Activated T-cell treated with anti-CD3 and anti-CD28 coated beads, Interleukin-2, amount 50 U/mL, for 4 hours (primary cell): ENCODE results near the gene BBS2. TPM values are rescaled to one million over a fixed set of nuclear protein-coding genes. Genes with fewer than 3 reads are reported as not detected.

Experiments used
- ATAC-seq, 2 donors: fragments of 200-7000 bp; cut with Tn5 transposase; one replicate each; pipeline ENCODE4 v1.10.0; 2021
- DNase-seq: peaks from one replicate; pipeline ENCODE4 v3.0.0-alpha.2; 2020
- H3K27me3 Mint-ChIP-seq: one replicate; pipeline ENCODE4 v1.8.0; 2021; ENCODE audit warnings: low read depth, mixed read lengths
- H3K36me3 Mint-ChIP-seq: one replicate; pipeline ENCODE4 v1.8.0; 2022; ENCODE audit warnings: mixed read lengths; ENCODE audit not compliant: insufficient read depth
- H3K4me1 Mint-ChIP-seq: one replicate; pipeline ENCODE4 v1.8.0; 2021; ENCODE audit warnings: low read depth, mixed read lengths
- H3K4me3 Mint-ChIP-seq: one replicate; pipeline ENCODE4 v1.8.0; 2021; ENCODE audit warnings: mild to moderate bottlenecking, moderate library complexity, mixed read lengths
- H3K9me3 Mint-ChIP-seq: one replicate; pipeline ENCODE4 v1.8.0; 2021; ENCODE audit warnings: mixed read lengths
- total RNA-seq, 3 donors: library from RNA; stranded (reverse); gene quantifications; one replicate each; pipeline ENCODE4 v1.2.1, GENCODE V29; 2021

The BBS2 gene
- total RNA-seq, 3 donors from 2014 or later: 6.2 to 8.2 (median 8.0) TPM

- peaks cover 16% of the 10 kb centered on the region for H3K4me1 Mint-ChIP-seq
- H3K27me3 Mint-ChIP-seq: peaks cover 2% of the 10 kb centered on the region
- no peak for ATAC-seq
- no peaks in the 10 kb centered on the region for H3K9me3 Mint-ChIP-seq
- H3K36me3 Mint-ChIP-seq: no peaks in the 10 kb centered on the region
- no peak overlapping the region for H3K4me3 Mint-ChIP-seq
- DNase-seq: no peak
Measured at GRCh38 chr16:56547120-56547948, 27.5 kb upstream of the BBS2 start.

DNA sequence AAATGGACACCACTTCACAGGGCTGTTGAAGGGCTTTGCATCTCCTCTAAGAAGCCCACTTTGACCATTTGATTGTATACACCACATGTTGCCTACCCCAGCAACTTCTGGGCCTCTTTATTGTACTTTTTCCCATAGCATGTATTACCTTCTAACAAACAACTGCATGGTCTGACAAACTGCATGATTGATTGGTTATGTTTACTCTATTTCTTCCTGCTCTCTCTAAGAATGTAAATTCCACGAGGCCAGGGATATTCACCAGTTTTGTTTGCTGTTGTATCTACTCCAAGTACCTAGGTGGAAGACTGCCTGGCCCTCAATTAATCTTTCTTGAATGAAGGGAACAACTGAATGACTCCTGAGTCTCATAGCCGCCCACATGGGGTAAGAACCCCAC, 22.2 kb upstream of the BBS2 start:
- H3K9me3 Mint-ChIP-seq: no peaks in the 10 kb centered on the region
- H3K4me3 Mint-ChIP-seq: no peak overlapping the region
- ATAC-seq (no peak), DNase-seq (no peak)
- peaks cover 10% of the 10 kb centered on the region for H3K27me3 Mint-ChIP-seq
- H3K4me1 Mint-ChIP-seq: peaks cover 3% of the 10 kb centered on the region
- no peaks in the 10 kb centered on the region for H3K36me3 Mint-ChIP-seq

DNA sequence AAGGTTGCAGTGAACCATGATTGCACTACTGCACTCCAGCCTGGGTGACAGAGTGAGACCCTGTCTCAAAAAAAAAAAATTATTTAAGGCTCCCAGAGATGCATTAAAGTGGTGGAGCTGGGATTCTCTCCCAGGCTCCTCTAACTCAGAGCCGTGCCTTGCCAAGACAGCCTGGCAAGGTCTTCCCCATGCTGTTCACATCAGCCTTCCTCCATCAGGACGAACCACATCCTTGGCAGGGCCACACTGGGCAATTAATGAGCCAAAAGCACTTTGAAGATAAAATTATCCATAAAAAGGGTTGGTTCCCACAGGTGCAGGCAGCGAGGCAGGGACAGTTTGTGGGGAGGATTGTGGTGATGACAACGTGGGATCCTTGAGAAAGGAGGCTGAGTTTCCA, 19.8 kb upstream of the BBS2 start:
- Mint-ChIP-seq H3K9me3 (no peaks in the 10 kb centered on the region), H3K36me3 (no peaks in the 10 kb centered on the region), H3K4me3 (no peak overlapping the region), H3K4me1 (no peaks in the 10 kb centered on the region), H3K27me3 (peaks cover 20% of the 10 kb centered on the region)
- DNase-seq (no peak), ATAC-seq (no peak)

DNA sequence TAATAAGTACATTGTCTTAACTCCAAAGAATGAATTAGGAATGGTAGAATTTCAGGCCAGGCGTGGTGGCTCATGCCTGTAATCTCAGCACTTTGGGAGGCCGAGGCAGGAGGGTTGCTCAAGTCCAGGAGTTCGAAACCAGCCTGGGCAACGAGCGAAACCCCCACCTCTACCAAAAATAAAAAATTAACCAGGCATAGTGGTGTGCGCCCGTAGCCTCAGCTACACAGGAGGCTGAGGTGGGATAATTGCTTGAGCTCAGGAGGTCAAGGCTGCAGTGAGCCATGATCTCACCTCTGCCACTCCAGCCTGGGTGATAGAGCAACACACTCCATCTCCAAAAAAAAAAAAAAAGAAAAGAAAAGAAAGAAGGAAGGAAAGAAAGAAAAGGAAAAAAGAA, 18.5 kb upstream of the BBS2 start:
- Mint-ChIP-seq H3K27me3 (peaks cover 28% of the 10 kb centered on the region), H3K9me3 (no peaks in the 10 kb centered on the region), H3K4me3 (no peak overlapping the region), H3K4me1 (no peaks in the 10 kb centered on the region), H3K36me3 (no peaks in the 10 kb centered on the region)
- ATAC-seq: no peak
- no peak for DNase-seq

DNA sequence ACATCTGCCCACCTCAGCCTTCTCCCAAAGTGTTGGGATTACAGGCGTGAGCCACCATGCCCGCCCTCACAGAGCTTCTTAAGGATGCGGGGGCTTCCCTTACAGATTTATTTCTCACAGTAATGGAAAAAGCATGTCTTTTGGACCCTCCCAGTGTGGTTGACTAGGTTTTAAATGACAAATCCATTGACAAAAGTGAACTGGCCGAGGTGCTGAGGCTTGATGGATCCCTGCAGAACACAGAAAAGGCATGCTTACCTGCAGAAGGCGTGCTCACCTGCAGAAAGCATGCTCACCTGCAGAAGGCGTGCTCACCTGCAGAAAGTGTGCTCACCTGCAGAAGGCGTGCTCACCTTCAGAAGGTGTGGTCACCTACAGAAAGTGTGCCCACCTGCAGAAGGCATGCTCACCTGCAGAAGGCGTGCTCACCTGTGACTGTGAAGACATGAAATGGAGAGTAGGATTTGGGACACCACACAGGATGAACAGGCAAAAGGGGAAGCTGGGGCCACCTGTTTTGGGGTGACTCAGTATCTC, 15.1 kb upstream of the BBS2 start:
- DNase-seq: no peak
- no peaks in the 10 kb centered on the region for H3K36me3 Mint-ChIP-seq
- no peaks in the 10 kb centered on the region for H3K4me1 Mint-ChIP-seq

GRCh38 chr16:56532714-56533113, 12.9 kb upstream of the BBS2 start:
- Mint-ChIP-seq H3K4me3 (no peak overlapping the region), H3K9me3 (no peaks in the 10 kb centered on the region), H3K27me3 (peaks cover 25% of the 10 kb centered on the region), H3K36me3 (no peaks in the 10 kb centered on the region), H3K4me1 (no peaks in the 10 kb centered on the region)
- ATAC-seq: no peak
- no peak for DNase-seq

More for the DNA sequence above, 15.1 kb upstream of the BBS2 start:
- H3K27me3 Mint-ChIP-seq: peaks cover 25% of the 10 kb centered on the region
- no peak overlapping the region for H3K4me3 Mint-ChIP-seq
- ATAC-seq: no peak
- no peaks in the 10 kb centered on the region for H3K9me3 Mint-ChIP-seq

GRCh38 chr16:56530872-56531271, 11.0 kb upstream of the BBS2 start:
- H3K4me1 Mint-ChIP-seq: no peaks in the 10 kb centered on the region
- DNase-seq (no peak), ATAC-seq (no peak)
- H3K36me3 Mint-ChIP-seq: no peaks in the 10 kb centered on the region
- H3K4me3 Mint-ChIP-seq: no peak overlapping the region
- peaks cover 20% of the 10 kb centered on the region for H3K27me3 Mint-ChIP-seq
- no peaks in the 10 kb centered on the region for H3K9me3 Mint-ChIP-seq

DNA sequence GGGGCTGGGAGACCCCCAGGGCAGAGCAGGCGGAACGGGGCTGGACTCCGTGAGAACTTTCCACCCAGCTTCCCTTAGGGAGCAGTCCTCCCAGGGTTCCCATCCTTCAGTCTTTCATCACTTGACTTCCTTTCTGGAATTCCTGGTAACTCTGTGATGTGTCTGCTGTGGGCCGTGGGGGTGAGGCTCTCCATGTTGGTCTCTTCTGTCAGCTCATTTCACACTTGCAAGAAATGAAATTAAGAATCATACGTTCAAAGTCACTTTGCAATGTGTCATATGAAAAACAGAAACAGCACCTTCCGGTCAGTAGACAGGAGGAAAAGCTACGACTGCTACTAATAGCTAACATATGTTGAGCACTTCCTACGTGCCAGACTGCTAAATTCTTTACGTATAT, 5.4 kb upstream of the BBS2 start:
- Mint-ChIP-seq H3K4me3 (no peak overlapping the region), H3K4me1 (peaks cover 5% of the 10 kb centered on the region), H3K9me3 (no peaks in the 10 kb centered on the region), H3K36me3 (no peaks in the 10 kb centered on the region), H3K27me3 (peaks cover 4% of the 10 kb centered on the region)
- ATAC-seq: no peak
- no peak for DNase-seq

DNA sequence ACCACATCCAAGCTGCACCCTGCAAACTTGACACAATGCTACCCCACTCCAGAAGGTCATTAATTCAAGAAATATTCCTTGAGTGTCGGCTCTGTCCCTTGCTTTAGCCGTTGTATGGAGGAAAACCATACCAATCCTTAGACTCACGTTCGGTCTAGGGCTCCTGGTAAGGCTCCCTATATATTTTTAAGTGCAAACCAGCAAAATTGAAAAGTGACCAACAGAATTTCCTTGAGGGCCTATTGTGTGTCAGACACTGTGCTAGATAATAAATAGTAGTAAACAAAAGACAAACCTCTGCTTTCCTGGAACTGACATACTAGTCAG, 390 bp upstream of the BBS2 start:
- peaks cover 41% of the 10 kb centered on the region for H3K4me1 Mint-ChIP-seq
- peak overlapping the region; percentile 87 for H3K4me3 Mint-ChIP-seq
- ATAC-seq (no peak), DNase-seq (no peak)
- no peaks in the 10 kb centered on the region for H3K36me3 Mint-ChIP-seq
- H3K27me3 Mint-ChIP-seq: no peaks in the 10 kb centered on the region
- H3K9me3 Mint-ChIP-seq: no peaks in the 10 kb centered on the region

- peaks cover 55% of the 10 kb centered on the region for H3K4me1 Mint-ChIP-seq
- no peaks in the 10 kb centered on the region for H3K27me3 Mint-ChIP-seq
- DNase-seq: no peak
- H3K4me3 Mint-ChIP-seq: peak overlapping the region; percentile 87
- ATAC-seq: no peak
- H3K36me3 Mint-ChIP-seq: no peaks in the 10 kb centered on the region
- H3K9me3 Mint-ChIP-seq: no peaks in the 10 kb centered on the region
Measured at GRCh38 chr16:56518425-56518824, 1.4 kb downstream of the BBS2 start.

GRCh38 chr16:56517206-56517605, 2.6 kb downstream of the BBS2 start:
- peaks cover 61% of the 10 kb centered on the region for H3K4me1 Mint-ChIP-seq
- DNase-seq (no peak), ATAC-seq (no peak)
- H3K27me3 Mint-ChIP-seq: no peaks in the 10 kb centered on the region
- no peak overlapping the region for H3K4me3 Mint-ChIP-seq
- H3K36me3 Mint-ChIP-seq: peaks cover 4% of the 10 kb centered on the region
- no peaks in the 10 kb centered on the region for H3K9me3 Mint-ChIP-seq

DNA sequence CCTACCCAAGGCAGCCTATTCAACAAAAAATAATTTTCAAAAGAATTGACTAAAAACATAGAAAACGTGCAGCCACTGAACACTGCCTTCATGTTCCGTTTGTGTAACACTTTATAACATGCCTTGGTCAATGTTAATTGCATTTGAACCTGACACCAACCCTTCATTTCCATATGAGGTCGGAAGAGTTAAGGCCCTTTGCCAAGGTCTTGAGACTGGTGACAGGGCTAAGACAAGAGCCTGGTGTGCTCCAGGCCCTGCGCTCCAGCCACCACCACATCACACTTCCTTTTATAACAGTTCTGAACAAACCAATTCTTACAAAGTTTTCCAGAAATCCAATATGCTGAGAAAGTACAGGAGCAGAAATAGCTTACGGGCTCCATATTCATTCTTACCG, 4.2 kb downstream of the BBS2 start:
- H3K36me3 Mint-ChIP-seq: peaks cover 13% of the 10 kb centered on the region
- DNase-seq (no peak), ATAC-seq (no peak)
- peaks cover 60% of the 10 kb centered on the region for H3K4me1 Mint-ChIP-seq
- H3K9me3 Mint-ChIP-seq: no peaks in the 10 kb centered on the region
- no peak overlapping the region for H3K4me3 Mint-ChIP-seq
- H3K27me3 Mint-ChIP-seq: no peaks in the 10 kb centered on the region

- Mint-ChIP-seq H3K27me3 (no peaks in the 10 kb centered on the region), H3K36me3 (peaks cover 17% of the 10 kb centered on the region), H3K4me3 (no peak overlapping the region), H3K9me3 (no peaks in the 10 kb centered on the region), H3K4me1 (peaks cover 52% of the 10 kb centered on the region)
- DNase-seq: no peak
- no peak for ATAC-seq
Measured at GRCh38 chr16:56514845-56515244, 5.0 kb downstream of the BBS2 start.

DNA sequence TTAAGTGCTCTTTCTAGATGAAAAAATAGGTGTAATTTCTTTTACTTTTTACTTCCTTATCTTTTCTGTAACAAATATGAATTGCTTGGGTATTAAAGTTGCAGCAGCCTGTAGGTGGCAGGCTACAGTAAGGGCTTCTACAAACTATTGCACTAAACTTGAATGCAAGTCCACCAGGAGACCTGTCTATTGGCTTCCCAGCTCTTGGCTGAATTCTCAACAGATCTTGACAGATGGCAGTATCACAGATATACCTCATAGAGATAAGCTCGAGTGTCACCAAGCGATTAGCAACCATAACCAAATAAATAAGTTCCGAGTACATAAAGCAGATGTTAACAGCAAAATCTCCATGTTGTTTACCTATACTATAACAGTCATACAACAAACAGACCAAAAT, 5.9 kb downstream of the BBS2 start:
- ATAC-seq: peak; percentile 69 to 73
- Mint-ChIP-seq H3K36me3 (peaks cover 19% of the 10 kb centered on the region), H3K27me3 (no peaks in the 10 kb centered on the region), H3K9me3 (no peaks in the 10 kb centered on the region), H3K4me3 (no peak overlapping the region), H3K4me1 (peaks cover 51% of the 10 kb centered on the region)
- DNase-seq: peak; percentile 31

DNA sequence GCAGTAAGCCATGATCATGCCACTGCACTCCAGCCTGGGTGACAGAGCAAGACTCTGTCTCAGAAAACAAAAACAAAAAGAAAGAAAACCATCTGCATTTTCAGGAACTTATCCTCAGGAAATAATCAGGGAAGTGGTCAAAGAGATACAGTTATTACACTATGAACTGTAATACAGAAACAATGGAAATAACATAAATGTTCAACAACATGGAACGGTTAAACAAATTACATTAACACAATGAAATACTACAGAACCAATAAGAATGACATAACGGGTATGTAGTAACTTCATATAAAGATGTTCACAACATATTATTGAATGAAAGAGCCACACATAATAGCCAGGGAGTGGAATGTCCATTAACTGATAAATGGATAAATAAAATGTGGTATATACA, 6.7 kb downstream of the BBS2 start:
- no peak for ATAC-seq
- no peaks in the 10 kb centered on the region for H3K27me3 Mint-ChIP-seq
- DNase-seq: no peak
- peaks cover 43% of the 10 kb centered on the region for H3K4me1 Mint-ChIP-seq
- H3K4me3 Mint-ChIP-seq: no peak overlapping the region
- H3K9me3 Mint-ChIP-seq: no peaks in the 10 kb centered on the region
- peaks cover 19% of the 10 kb centered on the region for H3K36me3 Mint-ChIP-seq
